Stimulated activated CD4-positive, alpha-beta T cell treated with anti-CD3 and anti-CD28 coated beads, TNF-alpha, amount 100 ng/mL, for 48 hours (primary cell): ENCODE measurements around the gene PHF13.

ENCODE experiments used
- DNase-seq, 3 donors: peaks; one replicate each; pipeline ENCODE4 v3.0.0-alpha.2; 2020; ENCODE audit warnings: low read depth in 3 of 3

PHF13 gene

GRCh38 chr1:6613361-6614018 is at the start of gene PHF13:
TSS of gene PHF13 (plus strand) at chr1:6613731. CDS start at chr1:6614067, 336 bp downstream.
- peak; percentile 99 to 100 (median 99) for DNase-seq

GRCh38 chr1:6569033-6569432 is 44.5 kb upstream of the PHF13 start:
- DNase-seq: no peak

GRCh38 chr1:6570100-6570499 is 43.4 kb upstream of the PHF13 start:
- DNase-seq: no peak

- DNase-seq: no peak
Observed at GRCh38 chr1:6570987-6571386, 42.5 kb upstream of the PHF13 start.

- no peak for DNase-seq
Observed at GRCh38 chr1:6572653-6573383, 40.7 kb upstream of the PHF13 start.

- no peak for DNase-seq
Observed at GRCh38 chr1:6574025-6574620, 39.4 kb upstream of the PHF13 start.

GRCh38 chr1:6574818-6575217 is 38.7 kb upstream of the PHF13 start:
- no peak for DNase-seq

- no peak for DNase-seq
Observed at GRCh38 chr1:6577831-6578525, 35.6 kb upstream of the PHF13 start.

- no peak for DNase-seq
Observed at GRCh38 chr1:6578624-6579373, 34.7 kb upstream of the PHF13 start.

- peak; percentile 93 to 96 (median 95) for DNase-seq
Observed at GRCh38 chr1:6579374-6580118, 34.0 kb upstream of the PHF13 start, which contains the start of gene ZBTB48. TSS of gene ZBTB48 (plus strand) at chr1:6579994. CDS start at chr1:6580610, 616 bp downstream.

- DNase-seq: no peak
Observed at GRCh38 chr1:6580119-6580592, 33.4 kb upstream of the PHF13 start.

- no peak for DNase-seq
Observed at GRCh38 chr1:6580593-6581409, 32.7 kb upstream of the PHF13 start.

GRCh38 chr1:6581561-6582305 is 31.8 kb upstream of the PHF13 start:
- no peak for DNase-seq

- no peak for DNase-seq
Observed at GRCh38 chr1:6582370-6582769, 31.2 kb upstream of the PHF13 start.

GRCh38 chr1:6584126-6585080 is 29.1 kb upstream of the PHF13 start:
- no peak for DNase-seq

GRCh38 chr1:6585081-6585722 is 28.3 kb upstream of the PHF13 start:
- DNase-seq: no peak

- no peak for DNase-seq
Observed at GRCh38 chr1:6585841-6586240, 27.7 kb upstream of the PHF13 start.
